NCI-H446 (cell line): Measurements from ENCODE around the gene NT5DC3.

Source experiments
- DNase-seq, 2 experiments: peaks; one replicate each; lab custom pipeline; 2025; lab: John Stamatoyannopoulos, UW

NT5DC3 gene

DNA sequence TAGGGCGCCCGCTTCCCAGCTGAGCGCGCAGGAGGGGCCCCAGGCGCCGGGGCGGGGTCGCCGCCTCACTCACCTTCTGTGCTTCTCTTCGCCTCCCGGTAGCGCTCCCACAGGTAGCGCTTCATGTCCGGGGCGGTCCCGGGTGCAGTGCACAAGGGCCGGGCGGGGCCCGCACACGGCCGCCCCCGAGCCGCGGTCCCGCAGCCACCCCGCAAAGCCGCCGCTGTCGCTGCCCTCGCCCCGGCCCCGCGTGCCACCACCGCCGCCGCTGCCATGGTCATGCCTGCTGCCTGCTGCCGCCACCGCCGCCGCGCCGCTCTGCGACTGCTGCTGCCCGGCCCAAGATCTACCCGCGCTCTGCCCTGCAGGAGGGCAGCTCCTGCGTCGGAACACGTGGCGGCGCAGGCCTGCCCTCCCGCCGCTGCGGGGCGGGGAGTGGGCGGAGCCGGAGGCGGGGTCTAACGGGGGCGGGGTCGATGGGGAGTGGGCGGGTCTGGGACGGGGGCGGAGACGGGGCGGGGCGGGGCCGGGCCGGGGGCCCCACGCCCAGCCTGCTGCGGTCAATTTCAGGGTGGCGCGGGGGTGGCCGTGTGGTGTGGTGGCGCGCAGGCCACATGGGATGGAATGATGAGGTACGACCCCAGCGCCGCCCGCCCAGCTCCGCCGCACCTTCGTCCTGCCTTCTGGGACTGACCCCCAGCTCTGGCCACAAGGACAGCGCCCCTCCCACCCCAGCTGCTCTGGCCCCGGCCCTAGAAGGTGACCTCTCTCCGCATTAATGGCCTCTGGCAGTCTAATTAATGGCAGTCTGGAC, at the start of gene NT5DC3:
NT5DC3 (minus strand) TSS at position 359 of the 814 bp plus-strand sequence; CDS start at position 281, 78 bp downstream.
- peak; percentile 8 to 86 for DNase-seq

DNA sequence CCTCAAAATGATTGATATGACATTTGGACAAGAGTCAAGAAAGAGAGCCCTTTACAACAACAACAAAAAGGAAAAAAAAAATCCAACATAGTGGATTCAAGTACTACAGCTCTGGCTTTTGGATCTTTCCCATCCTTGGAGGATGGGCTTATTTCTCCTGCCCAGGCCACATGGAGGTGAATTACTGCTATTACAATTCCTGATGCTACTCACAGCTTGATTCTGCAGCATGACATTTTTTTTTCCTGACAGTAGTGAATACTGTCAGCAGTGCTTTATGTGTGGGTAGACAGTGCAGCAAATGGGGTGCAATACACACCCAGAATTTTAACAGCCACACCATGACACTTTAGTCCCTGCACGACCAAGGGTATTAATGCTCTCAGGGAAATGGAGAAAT, 46.7 kb upstream of the NT5DC3 start:
- no peak for DNase-seq

DNA sequence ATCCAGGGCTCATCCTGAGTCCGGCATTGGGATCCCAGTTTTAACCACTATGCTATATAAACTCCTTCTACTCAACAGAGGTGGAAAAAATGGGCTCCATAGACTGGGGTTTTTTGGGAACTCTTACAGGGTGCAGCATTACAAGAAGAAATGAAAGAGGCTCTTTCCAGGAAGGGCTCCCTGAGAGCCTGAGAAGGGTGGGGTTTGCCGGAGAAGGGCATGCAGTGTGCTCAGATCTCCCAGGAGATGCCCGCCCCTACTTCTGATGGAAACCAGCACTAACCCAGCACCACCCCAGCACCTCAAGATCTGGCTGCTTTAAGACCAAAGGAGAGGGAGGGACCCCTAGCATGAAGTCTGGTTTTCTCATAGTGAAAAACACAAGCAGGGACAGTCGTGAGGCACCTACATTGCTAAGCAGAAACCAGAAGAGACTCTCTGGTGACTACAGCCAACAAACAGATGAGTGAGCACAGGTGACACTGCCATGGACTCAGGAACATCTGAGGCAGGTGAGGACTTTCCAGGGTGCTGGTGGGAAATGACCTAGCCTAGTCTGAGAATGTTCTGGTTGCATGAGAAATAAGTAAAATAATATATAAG, 45.3 kb upstream of the NT5DC3 start:
- no peak for DNase-seq

DNA sequence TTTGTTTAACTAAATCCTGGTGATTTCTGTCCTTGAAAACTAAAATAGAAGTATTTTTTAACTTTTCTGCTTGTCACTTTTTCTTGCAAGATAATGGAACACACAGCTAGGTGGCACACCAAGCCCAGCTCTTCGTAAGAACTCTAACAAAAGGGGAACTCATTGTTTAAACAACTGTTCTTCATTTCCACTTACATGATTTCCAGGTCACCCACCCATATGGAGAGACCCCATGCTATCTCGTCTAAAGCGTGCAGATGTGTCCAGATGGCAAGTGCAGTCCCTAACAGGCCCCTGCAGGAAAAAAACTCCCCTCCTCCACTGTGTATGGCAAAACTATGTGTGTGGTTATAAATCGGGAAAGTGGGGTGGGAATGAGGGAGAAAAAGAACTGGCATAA, 43.3 kb upstream of the NT5DC3 start:
- DNase-seq = peak in 1 of 2 experiments; percentile 32

DNA sequence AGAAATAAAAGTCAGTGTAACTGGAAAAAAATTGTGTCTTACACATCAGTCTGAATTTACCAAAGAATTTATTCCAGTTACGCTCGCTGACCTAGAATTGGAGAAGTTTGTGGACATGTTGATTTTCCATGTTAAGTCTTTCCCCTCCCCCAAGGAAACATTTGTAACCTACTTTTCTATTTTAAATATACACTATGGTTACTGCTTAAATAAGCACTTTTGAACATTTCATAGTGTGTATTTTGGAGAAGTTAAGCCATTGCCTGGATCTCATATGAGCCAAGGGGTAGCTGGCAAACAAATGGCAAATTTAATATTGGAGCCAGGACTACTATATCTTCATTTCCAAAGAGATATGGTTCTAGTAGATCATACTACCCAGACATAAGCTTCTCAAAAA, 42.9 kb upstream of the NT5DC3 start:
- no peak for DNase-seq

DNA sequence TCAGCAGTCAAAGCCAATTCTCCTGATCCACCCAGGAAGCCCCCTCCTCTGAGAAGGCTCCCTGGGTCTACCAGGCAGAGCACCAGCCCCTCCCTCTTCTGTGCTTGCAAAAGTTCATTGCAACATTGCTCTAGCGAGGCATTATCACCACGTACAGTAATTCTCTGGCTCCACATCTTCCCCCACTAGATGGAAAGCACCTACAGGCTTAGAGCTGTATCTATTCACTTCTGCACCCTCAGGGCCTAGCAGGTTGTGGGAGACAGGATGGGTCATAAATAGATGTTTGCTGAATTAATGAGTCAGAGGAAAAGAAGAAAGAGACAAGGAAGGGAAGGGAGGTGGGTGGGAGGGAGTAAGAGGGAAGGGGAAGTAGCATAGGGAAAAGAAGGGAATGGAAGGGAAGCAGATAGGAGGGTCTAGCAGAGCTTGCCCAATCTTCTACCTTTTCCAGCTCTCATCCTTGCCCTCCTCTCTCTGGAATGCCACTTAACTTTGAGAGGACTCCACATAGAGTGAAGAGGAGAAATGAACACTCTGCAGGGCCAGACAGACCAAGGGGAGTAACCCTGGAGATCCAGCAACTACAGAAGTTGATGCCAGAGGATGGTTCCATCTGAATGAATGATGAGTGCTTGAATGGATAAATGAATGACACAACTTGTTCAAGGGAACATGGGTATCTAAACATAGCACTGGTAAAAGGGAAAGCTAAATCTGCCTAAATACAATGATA, 42.0 kb upstream of the NT5DC3 start:
- no peak for DNase-seq

DNA sequence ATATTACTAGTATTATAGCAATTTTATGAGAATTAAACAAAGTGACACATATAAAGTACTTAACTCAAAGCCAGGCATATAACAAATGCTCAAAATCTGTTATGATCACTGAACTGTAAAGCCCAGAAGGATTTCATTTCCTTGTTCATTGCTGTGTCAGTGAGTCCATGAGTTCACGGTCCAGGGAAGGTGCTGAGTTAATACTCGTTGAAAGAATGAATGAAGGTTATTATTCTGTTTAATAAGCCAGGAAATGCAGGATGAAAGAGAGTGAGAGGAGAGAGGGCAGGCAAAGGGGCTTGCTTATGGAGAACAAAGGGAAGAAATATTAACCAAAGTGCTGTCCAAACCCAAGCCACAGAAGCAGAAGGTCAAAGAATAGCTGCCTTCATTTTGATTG, 40.2 kb upstream of the NT5DC3 start:
- DNase-seq = no peak

DNA sequence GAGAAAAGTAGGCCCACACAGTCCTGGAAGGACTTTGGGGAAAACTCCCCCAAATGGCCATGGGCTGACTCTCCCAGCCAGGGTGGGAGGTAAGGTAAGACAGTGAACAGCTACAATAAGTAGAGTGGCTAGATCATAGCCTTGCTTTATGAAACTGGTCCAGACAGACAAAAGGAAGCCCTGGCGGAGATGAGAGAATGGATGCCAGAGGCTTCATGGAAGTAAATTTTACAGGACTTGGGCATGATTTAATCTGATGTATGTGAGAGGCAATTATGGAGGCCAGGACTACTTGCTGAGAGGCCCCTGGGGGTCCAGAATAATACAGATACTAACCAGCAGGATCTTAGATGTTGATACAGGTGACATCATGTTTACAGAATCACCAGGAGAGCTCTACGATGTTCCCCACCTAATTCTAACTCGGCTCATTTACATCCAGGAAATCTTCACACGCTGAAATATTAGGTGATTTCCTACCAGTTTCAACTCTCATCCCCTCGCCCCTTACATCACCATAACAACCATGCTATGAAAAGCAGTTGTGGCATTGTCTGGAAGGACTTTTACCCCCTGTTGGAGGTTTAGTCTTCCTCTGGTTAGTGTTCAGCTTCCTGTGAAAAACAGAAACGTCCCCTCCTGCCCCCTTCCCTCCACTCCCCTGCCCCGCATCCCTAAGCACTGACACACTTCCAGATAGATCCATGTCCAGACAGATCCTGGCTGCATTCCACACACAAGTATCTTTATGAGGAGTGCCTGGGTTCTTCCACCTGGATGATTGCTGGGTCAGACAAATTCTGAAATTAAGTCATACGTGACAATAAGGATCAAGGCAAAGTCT, 39.5 kb upstream of the NT5DC3 start:
- DNase-seq = no peak

DNA sequence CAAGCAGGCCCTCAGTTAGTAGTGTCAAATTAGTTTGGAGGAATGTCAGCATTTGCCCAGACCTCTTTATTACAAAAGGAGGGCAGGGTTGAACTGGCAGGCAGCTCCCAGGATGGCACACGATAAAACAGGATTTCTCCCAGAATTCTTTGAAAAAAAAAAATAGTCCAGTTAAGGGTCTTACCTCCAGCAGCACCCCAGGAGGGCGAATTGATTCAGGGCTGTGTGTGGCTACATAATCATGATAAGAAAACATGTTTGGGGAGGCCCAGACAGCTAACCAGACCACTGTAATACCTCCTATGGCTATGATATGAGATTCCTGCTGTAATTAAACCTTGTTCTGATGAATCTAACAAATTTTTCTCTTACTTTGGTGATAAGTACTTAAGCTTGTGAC, 38.8 kb upstream of the NT5DC3 start:
- no peak for DNase-seq

DNA sequence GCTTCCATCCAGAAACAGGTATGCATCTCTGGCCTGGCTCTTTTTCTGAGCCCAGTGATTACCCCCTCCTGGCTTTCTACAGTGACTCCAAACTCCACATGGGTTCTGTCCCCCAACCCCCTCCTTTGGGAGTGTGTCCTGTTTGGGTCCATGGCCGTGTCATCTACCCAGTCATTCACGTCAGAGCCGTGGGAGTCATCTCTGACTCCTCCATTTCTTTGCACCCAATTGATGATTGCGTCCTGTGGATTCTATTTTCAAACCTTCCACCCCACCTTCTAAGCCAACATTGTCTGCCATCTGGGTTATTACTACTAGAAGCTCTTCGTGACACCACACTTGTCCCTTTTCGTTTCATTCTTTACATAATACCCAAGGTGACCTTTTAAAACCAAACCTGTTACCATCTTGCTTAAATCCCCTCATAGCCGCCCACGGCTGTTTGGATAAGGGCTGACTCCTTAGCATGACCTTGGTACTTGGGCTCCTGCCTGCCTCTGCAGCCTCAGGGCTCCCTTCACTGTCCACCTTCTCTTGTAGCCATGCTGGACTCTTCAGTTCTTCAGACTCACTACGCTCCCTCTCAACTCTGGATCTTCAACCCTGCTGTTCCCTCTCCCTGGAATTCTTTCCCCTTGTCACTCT, 38.1 kb upstream of the NT5DC3 start:
- DNase-seq = no peak

DNA sequence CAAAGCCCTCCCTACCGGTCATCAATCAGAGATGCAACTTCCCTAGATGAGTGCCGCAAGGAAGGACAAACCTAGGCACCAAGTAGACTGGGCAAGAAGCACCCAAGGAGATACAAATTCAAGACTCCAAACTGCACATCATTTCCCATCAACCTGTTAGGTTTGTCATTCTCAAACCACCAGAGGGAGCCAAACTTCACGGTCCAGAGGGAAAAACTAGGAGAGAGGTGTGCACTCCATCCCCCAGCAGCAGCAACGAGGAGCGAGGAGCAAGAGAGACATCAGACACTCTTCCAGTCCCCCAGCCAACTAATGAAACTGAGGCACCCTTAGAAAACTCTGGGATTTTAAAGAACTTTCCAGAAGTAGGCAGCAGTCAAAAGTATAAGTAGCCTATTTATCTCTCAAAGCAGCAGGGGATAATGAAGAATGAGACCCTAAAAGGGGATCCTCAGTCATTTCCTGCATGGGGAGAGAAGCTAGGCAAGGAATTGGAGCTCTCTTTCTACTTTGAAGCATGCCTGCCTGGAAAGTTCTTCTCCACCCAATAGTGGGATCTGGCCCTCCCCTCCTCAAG, 37.0 kb upstream of the NT5DC3 start:
- DNase-seq = peak; percentile 58 to 83

DNA sequence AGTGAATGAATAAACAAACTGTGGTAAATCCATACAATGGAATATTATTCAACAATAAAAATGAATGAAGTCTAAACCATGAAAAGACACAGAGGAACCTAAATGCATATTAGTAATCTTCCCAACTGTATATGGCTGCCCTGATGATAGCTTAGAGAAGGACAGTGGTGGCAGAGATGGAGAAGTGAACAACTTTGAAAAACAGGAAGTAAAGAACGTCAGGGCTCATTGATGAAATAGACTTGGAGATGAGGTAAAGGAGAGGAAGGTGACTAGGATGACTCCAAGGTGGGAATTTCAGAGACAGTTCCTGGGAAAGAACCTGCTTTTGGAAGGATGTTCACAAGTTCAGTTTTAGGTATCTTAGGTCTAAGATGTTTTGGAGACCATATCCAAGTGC, 36.3 kb upstream of the NT5DC3 start:
- DNase-seq = no peak

DNA sequence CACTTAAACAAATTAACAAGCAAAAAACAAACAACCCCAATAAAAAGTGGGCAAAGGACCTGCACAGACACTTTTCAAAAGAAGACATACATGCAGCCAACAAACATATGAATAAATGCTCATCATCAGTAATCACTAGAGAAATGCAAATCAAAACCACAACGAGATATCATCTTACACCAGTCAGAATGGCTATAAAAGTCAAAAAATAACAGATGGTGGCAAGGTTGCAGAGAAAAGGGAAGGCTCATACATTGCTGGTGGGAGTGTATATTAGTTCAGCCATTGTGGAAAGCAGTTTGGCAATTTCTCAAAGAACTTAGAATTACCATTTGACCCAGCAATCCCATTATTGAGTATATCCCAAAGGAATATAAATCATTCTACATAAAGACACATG, 34.6 kb upstream of the NT5DC3 start:
- DNase-seq = no peak

DNA sequence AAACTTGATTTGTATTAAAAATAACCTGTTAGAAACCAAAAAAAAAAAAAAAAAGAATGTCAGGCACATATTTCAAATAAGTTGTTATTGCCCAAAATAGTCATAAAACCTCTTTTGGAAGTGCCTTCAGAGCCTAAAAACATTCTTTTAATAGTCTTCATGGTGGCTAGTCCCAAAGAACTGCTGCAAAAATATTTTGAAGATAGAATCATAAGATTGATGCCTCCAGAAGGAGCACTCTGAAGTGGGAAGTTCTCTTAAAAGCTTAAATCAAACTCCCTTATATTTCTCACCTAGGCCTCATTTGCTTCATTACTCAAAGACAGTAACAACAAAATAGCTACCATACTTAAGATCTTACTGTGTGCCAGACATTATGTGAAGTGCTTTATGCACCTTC, 27.2 kb upstream of the NT5DC3 start:
- no peak for DNase-seq

DNA sequence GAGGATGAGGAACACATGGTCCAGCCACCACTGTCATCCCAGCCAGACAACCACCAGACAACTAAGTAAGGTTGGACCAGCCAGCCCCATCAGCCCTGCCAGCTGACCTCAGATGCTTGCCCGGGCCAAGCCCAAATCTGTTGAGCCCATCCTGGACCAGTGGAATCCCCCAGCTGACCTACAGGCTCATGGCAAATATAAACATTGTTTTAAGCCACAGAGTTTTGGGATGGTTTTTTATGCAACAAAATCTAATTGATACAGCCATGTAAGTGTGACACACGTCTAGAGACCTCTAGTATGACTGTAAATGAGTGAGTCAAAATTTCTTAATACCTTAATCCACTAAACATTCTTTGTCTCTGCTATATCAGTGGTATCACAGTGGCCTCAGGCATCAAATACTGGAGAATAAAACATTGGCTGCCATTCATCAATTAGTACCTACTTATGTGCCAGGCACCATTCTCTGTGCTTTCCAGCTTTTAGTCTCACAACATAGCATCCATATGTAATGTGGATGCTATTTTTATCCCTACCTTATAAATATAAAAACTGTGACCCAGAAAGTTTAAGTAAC, 24.2 kb upstream of the NT5DC3 start:
- DNase-seq = no peak

DNA sequence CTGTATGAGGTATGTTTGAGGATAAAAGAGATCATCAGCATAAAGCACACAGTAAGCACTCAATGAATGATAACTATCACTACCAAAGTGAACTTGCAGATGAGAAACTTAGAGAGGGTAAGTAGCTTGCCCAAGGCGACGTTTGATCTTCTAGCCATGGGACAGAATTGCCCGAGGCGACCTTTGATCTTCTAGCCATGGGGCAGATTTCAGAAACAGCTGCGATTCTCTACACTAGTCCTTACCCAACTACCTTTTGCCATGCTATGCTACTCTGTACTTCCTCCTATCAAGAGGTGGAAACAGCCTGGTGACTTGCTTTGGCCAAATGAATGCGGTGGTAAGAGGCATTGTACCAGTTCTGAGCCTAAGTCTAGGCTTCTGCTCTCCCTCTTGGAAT, 23.7 kb upstream of the NT5DC3 start:
- no peak for DNase-seq

DNA sequence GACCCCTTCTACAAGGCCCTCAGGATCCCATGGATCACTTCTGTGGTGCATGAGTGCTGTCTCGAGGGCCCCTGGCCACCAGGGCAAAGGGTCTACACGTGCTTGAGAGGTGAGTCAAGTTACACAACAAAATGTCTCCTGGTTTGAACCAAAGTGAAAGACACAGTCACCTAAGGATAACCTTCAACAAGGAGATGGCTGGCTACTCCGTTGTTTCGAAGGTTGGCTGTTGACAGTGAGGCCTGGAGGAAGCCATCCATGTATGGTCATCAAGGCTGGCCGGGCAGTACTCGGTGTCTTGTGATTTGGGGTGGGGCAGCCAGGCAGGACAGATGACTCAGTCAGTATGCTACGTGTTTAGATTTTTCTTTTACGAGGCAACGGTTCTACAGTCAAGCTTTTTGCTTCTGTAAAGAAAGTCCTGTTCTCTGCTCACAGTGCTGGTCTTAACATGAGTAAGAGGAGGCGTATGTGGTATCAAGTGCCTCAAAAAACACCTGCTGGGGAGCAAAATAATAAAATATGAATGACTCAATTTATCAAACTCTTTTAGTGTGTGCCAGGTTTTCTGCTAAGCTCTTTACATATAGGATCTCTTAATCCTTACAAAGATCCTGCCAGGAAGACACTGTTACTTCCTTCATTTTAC, 18.0 kb upstream of the NT5DC3 start:
- DNase-seq = no peak

DNA sequence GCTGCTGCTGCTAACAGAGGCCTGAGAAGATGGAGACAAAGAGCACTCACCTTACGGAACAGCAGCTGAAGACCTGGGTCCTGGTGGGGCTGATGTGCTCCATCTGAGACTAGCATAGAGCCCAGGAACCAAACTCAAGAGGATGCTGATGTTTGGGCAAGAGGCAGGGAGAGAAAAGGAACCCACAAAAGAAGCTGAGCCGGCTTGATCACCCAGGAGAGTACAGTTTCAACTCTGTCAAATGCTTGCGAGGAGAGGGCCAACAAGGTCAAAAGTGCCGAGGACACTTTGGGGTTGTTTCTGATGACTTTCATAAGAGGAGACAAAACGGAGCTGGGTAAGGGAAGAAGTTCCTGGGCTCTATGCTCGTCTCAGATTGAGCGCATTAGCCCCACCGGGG, 17.3 kb upstream of the NT5DC3 start:
- no peak for DNase-seq

DNA sequence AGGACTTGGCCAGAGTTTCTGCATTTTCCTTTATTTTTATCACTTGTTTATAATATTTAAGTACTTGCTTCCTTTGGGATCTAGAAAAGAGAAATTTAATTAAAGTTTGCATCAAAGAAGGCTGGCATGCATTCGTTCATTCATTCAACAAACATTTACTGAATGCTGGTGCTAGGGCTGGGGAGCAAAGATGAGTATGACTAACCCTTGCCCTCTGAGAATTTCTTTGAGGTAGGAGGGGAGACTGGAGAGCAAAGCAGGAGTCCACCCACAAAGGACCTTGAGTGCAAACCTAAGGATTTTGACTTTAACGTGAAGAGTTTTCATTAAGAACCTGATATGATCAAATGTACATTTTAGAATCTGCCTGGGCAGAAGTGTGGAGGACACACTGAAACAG, 16.1 kb upstream of the NT5DC3 start:
- DNase-seq = no peak

DNA sequence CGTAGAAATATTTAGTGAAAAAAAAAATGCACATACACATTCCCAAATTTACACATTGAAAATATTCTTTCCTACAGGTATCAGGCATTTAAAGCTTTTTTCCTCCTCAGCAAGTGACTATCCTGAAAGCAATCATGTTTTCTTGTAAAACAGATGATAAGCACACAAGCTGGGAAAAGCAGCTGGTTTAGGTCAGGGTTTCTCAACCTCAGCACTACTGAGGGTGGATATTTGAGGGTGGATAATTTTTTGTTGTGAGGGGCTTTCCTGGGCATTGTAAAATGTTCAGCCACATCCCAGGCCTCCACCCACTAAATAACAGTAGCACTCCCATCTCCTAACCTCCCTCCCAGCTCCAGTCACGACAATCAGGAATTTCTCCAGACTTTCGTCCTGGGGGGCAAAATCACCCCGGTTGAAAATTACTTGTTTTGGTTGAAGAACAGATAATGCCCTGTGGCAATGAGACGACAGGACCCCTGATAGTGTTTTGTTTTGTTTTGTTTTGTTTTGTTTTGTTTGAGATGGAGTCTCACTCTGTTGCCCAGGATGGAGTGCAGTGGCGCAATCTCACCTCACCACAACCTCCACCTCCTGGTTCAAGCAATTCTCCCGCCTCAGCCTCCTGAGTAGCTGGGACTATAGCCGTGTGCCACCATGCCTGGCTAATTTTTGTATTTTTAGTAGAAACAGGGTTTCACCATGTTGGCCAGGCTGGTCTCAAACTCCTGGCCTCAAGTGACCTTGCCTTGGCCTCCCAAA, 15.0 kb upstream of the NT5DC3 start:
- no peak for DNase-seq
